Stimulated activated CD4-positive, alpha-beta T cell treated with anti-CD3 and anti-CD28 coated beads, Interleukin-1b, Interleukin-23, amount 100 ng/mL, for 48 hours (primary cell): Measurements from ENCODE around the gene PRKCE.

Experiments
- DNase-seq: peaks from one replicate; pipeline ENCODE4 v3.0.0-alpha.2; 2020

The PRKCE gene

GRCh38 chr2:46007412-46007811, 355.9 kb downstream of the PRKCE start:
- DNase-seq, result no peak

- no peak for DNase-seq
These were observed 356.8 kb downstream of the PRKCE start for GRCh38 chr2:46008091-46008870.

DNA sequence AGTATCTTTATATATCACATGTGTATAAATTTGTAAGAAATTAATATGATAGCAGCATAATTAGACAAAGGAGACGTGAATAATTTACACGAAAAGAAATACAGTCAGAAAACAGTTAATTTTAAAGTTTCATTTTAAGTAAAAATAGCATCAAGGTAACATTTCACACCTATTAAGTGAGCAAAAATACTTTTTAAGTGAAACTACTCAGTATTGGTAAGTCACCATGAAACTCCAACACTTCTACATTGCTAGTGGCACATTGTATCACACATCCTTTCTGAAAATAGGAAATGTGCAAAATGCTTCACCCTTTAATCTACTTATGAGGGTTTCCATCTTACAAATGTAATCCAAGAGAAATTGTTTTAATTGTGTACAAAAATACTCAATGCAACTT, 357.8 kb downstream of the PRKCE start:
- no peak for DNase-seq

GRCh38 chr2:46009772-46010171, 358.3 kb downstream of the PRKCE start:
- DNase-seq, result no peak

- no peak for DNase-seq
These were observed 358.9 kb downstream of the PRKCE start for GRCh38 chr2:46010223-46010924.

DNA sequence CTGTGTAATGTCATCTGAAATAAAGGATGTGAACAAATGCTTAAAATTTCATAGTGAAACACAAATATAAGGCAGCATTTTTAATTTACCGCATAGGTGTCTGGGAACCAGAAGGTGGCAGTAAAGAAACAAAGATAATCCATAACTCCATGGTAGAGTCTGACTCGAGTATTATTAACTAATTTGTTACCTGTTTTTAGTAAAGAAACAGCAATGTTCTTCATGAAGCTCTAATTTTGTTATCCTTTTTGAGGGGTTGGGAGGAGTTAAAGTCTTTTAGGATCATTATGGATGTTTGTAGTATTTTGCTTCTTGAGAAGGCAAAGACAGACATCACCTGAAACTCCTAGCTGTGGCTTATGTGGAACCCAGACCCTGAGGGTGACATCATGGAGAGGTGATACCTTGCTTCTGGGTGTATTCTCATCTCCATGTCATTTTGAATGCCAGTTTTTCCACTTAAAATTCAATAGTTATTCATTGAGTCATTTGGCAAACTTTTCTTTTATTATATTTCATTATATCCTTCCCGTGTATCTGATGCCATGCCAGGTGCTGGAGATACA, 359.5 kb downstream of the PRKCE start:
- no peak for DNase-seq

DNA sequence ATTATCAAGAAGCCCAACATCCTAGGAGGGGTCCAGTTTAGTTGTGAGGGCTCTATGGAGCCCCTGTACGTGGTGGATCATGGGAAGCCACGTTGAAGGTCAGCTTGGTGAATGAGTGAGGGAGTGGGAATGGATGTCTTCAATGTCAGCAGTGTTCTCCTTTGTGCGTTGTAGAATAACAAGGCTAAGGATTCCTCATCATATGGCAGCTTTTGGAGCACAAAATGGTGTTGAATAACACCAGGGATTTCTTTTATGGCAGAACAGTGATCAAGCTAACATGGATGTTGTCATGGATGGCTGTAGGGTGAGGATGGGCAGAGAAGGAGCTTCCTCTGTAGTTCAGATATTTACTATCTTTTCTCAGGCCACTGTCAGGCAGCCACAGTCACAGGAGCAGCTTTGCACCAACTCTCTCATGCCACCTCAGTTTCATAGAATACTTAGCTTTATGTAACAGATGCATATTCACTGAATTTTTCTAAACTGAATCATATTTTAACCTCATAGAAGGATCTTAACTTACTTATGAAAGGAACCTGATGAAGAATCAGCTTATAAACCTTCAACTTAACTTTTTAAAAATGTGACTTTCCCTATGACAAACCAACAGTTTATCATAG, 361.3 kb downstream of the PRKCE start:
- DNase-seq, result no peak

- no peak for DNase-seq
These were observed 362.3 kb downstream of the PRKCE start for GRCh38 chr2:46013726-46014125.

DNA sequence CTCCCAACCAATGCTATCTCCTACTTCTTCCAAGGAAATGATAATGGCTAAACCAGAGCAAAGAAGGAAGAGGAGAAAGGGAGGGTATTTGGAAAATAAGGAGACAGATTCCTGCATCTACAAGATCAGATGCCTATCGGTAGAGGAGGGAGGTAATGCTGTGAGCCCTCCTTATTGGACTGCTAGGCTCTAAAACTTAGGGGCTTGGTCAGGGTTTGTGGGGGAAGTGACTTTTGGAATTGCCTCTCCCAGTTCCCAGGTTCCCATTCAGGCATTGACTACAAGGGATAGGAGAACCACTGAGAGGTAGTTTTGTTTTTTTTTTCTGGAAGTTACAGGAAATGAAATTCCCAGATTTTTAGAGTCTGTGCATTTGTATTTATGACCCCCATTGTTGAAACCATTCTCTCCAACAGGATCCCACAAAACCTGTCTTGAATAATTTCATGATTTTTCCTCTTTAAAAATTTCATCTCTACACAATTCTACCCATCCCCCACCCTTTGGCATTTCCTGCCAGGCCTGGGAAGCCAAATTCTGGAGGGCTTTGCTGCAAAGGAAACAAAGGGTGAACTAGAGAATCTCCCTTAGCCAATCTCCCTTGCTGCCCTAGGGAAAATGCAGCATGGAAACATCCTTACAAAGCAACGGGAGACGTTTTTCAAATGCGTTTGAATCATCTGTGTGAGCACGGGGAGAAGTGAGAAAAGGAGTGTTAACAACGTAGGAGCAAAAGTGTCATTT, 363.6 kb downstream of the PRKCE start:
- no peak for DNase-seq

DNA sequence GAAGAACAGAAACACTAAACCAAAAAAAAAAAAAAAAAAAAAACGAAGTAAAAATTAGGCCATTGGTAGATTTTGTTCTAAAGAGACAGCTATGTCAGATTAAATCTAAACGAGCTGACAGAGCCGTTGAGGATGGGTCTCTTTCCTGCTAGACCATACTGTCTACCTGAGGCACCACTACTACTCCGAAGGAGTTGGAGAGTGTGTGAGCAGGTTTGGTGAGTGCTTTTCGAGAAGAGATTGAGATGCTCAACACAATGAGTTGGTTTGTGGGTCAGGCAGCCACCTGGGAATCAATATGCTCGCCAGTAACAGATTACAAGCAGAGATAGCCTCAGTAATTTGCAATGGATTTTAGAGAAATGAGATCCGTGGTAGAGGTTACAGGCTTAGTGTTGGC, 364.2 kb downstream of the PRKCE start:
- DNase-seq, result no peak

GRCh38 chr2:46016091-46016490, 364.6 kb downstream of the PRKCE start:
- DNase-seq, result no peak

GRCh38 chr2:46018773-46019591, 367.5 kb downstream of the PRKCE start:
- DNase-seq, result no peak

DNA sequence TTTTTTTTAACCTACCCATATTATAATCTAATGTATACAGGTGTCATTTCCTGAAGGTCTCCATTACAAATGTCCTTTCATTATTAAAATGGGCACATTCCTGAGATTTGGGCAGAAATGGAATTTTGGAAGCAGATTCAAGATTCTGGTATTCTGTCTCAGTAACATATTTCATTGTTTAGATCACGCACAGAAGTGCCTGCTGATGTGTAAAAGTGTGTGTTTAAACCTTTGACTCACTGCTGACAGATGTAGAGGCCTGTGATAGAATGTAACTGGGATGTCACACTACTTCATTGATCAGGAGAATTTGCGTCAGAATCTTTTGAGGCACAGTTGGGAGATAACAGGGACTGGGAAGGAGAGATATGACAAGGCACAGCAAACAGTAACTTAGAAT, 368.9 kb downstream of the PRKCE start:
- DNase-seq, result no peak

DNA sequence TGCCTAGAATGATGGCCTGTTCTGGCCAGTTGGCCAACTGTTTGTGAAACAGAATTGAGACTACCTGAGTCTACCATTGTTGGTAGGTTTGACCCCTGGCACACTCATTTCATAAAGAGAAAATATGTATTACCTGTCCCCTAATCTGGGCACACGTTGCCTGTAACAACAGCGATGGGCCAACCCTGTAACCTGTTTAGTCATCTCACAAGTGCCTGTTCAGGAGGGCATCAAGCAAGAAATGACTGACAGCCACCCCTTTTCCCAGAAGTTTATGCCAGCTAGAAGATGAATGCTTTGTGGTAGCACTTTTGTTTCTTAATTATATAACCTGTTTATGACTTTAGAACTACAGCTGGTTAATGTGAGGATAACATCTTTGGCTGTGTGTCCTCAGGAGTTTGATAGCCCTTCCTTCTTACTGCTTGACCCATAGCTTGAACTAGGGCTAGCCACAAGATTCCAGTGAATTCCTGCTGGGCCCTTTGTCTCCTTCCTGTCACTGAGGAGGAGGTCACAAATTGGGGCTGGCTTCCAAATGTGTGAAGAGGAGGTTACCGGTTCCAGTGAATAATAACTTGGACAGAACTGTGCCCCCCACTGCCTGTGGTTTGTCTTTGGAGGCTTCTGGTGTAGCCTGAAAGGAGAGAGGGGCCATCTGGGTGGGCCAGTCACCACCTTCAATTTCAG, 371.8 kb downstream of the PRKCE start:
- no peak for DNase-seq

DNA sequence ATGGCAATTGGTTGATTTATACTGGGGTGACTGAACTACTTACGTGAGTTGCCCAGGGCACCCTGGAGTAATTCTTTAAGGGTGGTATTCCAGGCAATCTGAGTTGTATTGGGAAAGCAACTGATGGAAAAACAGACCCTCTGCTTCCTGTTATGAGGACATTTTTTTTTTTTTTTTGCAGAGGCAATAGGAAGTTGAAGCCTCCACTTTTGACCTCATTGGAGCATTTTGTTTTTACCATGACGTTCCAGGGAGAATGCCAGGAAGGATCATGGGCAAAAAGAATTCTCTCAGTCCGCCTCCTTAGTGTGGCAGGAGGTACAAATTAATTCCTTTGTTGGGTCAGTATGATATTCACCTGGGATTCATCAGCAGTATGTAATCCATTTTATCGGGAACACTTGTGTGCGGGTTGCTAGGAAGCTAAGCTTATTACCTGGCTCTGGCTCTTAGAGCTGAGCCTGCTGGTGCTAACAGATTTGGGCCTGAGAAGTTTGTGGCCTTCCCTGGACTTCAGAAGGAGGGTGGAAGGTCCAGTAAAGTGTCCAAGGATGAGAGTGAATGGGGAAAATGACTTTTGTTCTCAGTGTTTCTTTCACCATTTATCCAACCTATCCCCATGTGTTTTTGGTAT, 372.8 kb downstream of the PRKCE start:
- no peak for DNase-seq

DNA sequence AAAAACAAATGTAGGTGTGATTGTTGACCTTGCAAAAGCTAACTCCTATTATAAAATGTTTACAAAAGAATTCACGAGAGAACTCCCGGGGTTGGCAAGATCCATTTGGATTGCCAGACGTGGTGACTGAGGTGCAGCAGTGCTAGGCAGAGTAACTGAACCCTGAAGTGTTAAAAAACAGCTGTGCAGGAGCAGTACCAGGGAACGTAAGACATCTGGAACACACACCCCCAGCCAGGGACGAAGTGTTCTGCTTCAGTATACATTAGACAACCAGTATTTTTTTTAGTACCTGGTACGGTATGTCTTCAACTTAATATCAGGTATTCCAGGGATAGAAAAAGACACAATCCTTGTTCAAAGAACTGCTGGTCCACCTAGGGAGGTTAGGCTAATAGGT, 373.6 kb downstream of the PRKCE start:
- DNase-seq, result no peak

DNA sequence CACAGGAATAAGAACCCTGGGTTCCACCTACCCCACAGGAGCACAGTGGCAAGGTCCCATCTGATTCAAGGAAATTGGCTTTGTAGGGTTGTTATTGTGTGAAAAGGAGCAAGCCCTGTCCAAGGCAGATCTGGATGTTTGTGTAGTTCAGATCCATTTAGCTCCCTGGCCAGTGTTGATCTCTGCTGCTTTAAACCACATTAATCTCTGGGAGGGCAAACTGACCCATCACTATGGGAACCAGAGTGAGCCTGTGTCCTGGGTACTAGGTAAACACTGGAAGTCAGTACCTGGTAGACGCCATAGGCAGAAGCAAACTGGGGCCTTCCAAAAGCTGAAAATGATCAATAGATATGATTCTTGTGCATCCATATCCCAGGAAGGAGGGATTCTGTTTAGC, 374.2 kb downstream of the PRKCE start:
- DNase-seq, result no peak

GRCh38 chr2:46026431-46026830, 375.0 kb downstream of the PRKCE start:
- DNase-seq, result no peak

- no peak for DNase-seq
These were observed 377.9 kb downstream of the PRKCE start for GRCh38 chr2:46029332-46029811.

DNA sequence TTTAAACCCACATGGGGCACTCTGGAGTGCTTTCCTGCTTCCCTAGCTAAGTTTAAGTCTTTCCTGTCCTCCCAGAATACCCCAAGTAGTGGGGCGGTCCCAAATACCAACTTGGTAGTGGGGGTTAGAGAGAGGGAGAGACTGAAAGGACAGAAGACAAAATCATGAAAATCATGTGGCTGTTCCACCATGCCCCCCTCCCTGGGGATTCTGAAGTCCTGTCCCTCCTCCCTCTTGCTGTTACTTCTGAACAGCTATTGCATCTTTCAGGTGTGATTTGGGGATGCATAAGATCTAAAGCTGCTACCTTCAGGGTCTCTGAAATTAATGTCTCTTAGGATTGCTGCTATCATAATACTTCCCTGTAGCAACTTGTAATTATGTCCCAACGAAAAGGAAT, 378.9 kb downstream of the PRKCE start:
- no peak for DNase-seq
